ENCODE measurements around the gene PCNX2. TPM values are rescaled to one million over a fixed set of nuclear protein-coding genes. Genes with fewer than 3 reads are reported as not detected.

The PCNX2 gene
- total and polyA plus RNA-seq, 2 donors (not counting 1 experiment from before 2014, with no cell fraction given), result 13.0 to 37.8 TPM

DNA sequence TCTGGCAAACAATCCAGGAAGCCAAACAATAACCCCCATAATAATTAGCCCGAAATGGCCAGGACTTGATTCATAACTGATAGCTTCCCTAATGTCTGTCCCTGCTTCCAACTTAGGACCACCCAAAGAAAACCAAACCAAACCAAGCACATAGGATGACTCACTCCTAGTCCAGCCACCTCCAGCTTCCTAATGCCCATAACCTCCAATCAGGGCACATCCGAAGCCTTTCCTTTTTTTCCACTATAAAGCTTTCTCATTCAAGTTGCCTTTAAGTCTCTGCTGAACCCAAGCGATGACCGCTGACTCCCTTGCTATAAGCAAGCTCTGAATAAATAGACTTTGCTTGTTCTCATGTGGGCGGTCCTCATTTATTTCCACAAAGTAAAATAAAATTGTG is 40.4 kb downstream of the PCNX2 start:
- no peak overlapping the region for H3K27ac ChIP-seq (ENCODE audit: insufficient read depth, low read length)
- H3K9ac ChIP-seq (ENCODE audit: insufficient read depth, low read length), result no peak overlapping the region

DNA sequence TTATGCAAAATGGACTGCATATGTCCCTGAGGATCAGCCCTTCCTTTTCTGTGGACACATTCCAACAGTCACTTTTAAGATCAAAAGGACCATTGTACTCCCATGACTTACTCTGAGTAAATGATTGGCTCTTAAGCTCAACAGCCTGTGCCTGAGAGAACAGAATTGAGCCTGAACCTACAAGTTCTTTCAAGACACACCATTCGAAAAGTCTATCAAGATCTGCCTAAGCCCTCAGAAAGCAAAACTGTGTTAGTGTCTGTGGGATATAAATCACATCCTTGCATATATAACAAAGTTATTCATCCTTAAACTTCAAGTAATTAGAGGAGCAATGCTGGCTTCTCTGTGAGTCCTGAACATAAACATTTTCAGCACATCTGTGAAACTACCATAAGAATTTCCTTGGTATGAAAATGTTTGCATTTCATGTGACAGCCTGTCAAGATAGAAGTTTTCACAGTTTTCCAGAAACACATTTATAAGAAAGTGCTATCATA is 41.6 kb downstream of the PCNX2 start:
- DNase-seq (ENCODE audit: low read depth in 2 of 2), result peak in 1 of 2 donors; percentile 27
- Histone ChIP-seq H4K20me1 (ENCODE audit: control insufficient read depth, extremely low read depth, insufficient read depth, low read length) (no peaks in the 10 kb centered on the region), H3K27me3 (ENCODE audit: control insufficient read depth, insufficient read depth, low read length) (no peaks in the 10 kb centered on the region), H3K4me1 (ENCODE audit: control insufficient read depth, extremely low read depth, insufficient read depth, low read length) (no peaks in the 10 kb centered on the region), H3K4me2 (ENCODE audit: extremely low read depth, insufficient read depth, low read length) (no peak overlapping the region), H3K79me2 (ENCODE audit: control insufficient read depth, insufficient read depth, low read length) (no peaks in the 10 kb centered on the region), H3K4me3 (replicated peaks in 1 of 4; ENCODE audit: control extremely low read depth in 1 of 4, insufficient read depth in 1 of 4, low read depth in 3 of 4, low read length in 4 of 4) (no peak overlapping the region), H3K9ac (ENCODE audit: insufficient read depth, low read length) (no peak overlapping the region), H3K36me3 (ENCODE audit: control insufficient read depth, insufficient read depth, low read length) (peaks cover 7% of the 10 kb centered on the region), H3K9me3 (ENCODE audit: control insufficient read depth, insufficient read depth, low read depth, low read length) (no peaks in the 10 kb centered on the region), H2AFZ (ENCODE audit: low read length) (no peak overlapping the region), H3K27ac (ENCODE audit: insufficient read depth, low read length) (no peak overlapping the region)
- TF ChIP-seq EZH2 (IDR thresholded peaks at IDR 0.05; ENCODE audit: low read length, missing control alignments), result no peak
- TF ChIP-seq, protein P1, sequence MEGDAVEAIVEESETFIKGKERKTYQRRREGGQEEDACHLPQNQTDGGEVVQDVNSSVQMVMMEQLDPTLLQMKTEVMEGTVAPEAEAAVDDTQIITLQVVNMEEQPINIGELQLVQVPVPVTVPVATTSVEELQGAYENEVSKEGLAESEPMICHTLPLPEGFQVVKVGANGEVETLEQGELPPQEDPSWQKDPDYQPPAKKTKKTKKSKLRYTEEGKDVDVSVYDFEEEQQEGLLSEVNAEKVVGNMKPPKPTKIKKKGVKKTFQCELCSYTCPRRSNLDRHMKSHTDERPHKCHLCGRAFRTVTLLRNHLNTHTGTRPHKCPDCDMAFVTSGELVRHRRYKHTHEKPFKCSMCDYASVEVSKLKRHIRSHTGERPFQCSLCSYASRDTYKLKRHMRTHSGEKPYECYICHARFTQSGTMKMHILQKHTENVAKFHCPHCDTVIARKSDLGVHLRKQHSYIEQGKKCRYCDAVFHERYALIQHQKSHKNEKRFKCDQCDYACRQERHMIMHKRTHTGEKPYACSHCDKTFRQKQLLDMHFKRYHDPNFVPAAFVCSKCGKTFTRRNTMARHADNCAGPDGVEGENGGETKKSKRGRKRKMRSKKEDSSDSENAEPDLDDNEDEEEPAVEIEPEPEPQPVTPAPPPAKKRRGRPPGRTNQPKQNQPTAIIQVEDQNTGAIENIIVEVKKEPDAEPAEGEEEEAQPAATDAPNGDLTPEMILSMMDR (conservative IDR thresholded peaks at IDR 0.05 in 1 of 2, IDR thresholded peaks at IDR 0.05 in 1 of 2; ENCODE audit: low read depth in 1 of 2, low read length in 2 of 2), result no peak

More for the DNA sequence above, 40.4 kb downstream of the PCNX2 start:
- no peak overlapping the region for H3K4me2 ChIP-seq (ENCODE audit: extremely low read depth, insufficient read depth, low read length)
- H3K4me1 ChIP-seq (ENCODE audit: control insufficient read depth, extremely low read depth, insufficient read depth, low read length), result no peaks in the 10 kb centered on the region
- H3K4me3 ChIP-seq (replicated peaks in 1 of 4; ENCODE audit: control extremely low read depth in 1 of 4, insufficient read depth in 1 of 4, low read depth in 3 of 4, low read length in 4 of 4), result no peak overlapping the region
- DNase-seq (ENCODE audit: low read depth in 2 of 2), result no peak
- no peaks in the 10 kb centered on the region for H3K9me3 ChIP-seq (ENCODE audit: control insufficient read depth, insufficient read depth, low read depth, low read length)
- H4K20me1 ChIP-seq (ENCODE audit: control insufficient read depth, extremely low read depth, insufficient read depth, low read length), result no peaks in the 10 kb centered on the region
- peaks cover 10% of the 10 kb centered on the region for H3K36me3 ChIP-seq (ENCODE audit: control insufficient read depth, insufficient read depth, low read length)
- H3K27me3 ChIP-seq (ENCODE audit: control insufficient read depth, insufficient read depth, low read length), result no peaks in the 10 kb centered on the region
- no peaks in the 10 kb centered on the region for H3K79me2 ChIP-seq (ENCODE audit: control insufficient read depth, insufficient read depth, low read length)
- H2AFZ ChIP-seq (ENCODE audit: low read length), result no peak overlapping the region
- TF ChIP-seq, protein P1 (conservative IDR thresholded peaks at IDR 0.05 in 1 of 2, IDR thresholded peaks at IDR 0.05 in 1 of 2; ENCODE audit: low read depth in 1 of 2, low read length in 2 of 2), result no peak
- TF ChIP-seq EZH2 (IDR thresholded peaks at IDR 0.05; ENCODE audit: low read length, missing control alignments), result no peak

DNA sequence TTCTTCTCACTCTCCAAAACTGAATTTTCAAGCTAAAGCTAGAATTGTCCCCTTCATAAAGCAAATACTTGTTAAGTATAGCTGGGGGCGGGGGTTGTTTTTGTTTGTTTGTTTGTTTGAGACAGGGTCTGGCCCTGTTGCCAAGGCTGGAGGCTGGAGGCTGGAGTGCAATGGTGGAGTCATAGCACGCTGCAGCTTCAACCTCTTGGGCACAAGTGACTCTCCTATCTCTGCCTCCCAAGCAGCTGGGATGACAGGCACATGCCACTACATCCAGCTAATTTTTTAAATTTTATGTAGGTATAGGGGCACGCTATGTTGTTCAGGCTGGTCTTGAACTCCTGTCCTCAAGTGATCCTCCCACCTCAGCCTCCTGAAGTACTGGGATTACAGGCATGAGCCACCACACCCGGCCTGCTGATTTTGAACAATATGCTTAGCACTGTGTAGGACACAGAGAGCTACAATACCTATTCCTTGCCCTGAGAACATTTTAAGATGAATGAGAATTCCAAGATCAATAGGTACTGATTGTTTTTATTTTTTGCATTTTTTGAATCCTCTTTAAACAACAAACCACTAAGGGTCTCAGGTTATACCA is 42.2 kb downstream of the PCNX2 start:
- Histone ChIP-seq H3K27ac (ENCODE audit: insufficient read depth, low read length) (no peak overlapping the region), H3K9me3 (ENCODE audit: control insufficient read depth, insufficient read depth, low read depth, low read length) (no peaks in the 10 kb centered on the region), H3K9ac (ENCODE audit: insufficient read depth, low read length) (no peak overlapping the region), H3K36me3 (ENCODE audit: control insufficient read depth, insufficient read depth, low read length) (peaks cover 2% of the 10 kb centered on the region), H3K4me2 (ENCODE audit: extremely low read depth, insufficient read depth, low read length) (no peak overlapping the region), H3K27me3 (ENCODE audit: control insufficient read depth, insufficient read depth, low read length) (no peaks in the 10 kb centered on the region), H4K20me1 (ENCODE audit: control insufficient read depth, extremely low read depth, insufficient read depth, low read length) (no peaks in the 10 kb centered on the region), H2AFZ (ENCODE audit: low read length) (no peak overlapping the region), H3K4me3 (replicated peaks in 1 of 4; ENCODE audit: control extremely low read depth in 1 of 4, insufficient read depth in 1 of 4, low read depth in 3 of 4, low read length in 4 of 4) (no peak overlapping the region), H3K4me1 (ENCODE audit: control insufficient read depth, extremely low read depth, insufficient read depth, low read length) (no peaks in the 10 kb centered on the region), H3K79me2 (ENCODE audit: control insufficient read depth, insufficient read depth, low read length) (no peaks in the 10 kb centered on the region)
- DNase-seq (ENCODE audit: low read depth in 2 of 2), result no peak
- TF ChIP-seq, protein P1 (conservative IDR thresholded peaks at IDR 0.05 in 1 of 2, IDR thresholded peaks at IDR 0.05 in 1 of 2; ENCODE audit: low read depth in 1 of 2, low read length in 2 of 2), result no peak
- TF ChIP-seq EZH2 (IDR thresholded peaks at IDR 0.05; ENCODE audit: low read length, missing control alignments), result no peak
